ENCODE data around the gene CREB3L2.
"Not testable (repeated sequence)": the region's sequence is repeated elsewhere in the genome, so short reads cannot be mapped to it uniquely, and the experiment has no call there.

The CREB3L2 gene

DNA sequence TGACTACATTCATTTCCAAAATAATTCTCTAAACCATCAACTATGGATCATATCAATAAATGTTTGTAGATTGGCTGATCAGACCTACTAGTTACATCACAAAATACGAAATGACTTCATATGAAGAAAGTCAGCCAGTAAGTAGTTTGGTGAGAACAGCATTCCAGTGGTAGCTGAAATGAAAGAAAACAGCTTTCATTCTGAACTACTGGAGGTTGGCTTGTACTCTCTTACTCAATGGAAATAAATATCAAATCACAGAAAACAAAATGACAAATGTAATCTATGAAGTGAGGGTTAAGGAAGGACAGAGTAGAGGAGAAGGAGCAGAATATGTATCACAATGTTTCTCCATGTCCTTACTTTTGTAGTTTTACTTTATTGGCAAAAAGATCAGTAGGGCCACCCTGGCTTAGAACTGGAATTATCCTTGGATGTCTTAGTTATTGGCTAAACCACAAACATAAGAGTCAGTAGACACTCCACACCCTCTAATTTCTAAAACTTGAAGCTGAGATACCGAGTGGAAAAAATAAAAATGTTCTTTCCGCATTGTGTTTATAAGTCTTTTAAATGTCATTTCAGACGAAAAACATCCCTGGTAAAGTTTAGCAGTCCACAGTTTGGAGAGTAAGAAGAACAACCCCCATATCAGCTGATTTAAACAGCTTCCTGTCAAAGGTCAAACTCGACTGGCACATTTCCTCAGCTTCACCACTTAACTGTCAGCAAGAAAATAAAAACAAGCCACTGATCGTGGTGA lies 81.1 kb downstream of the CREB3L2 start:
- no peak overlapping the region for H3K9ac ChIP-seq (ENCODE audit: low read length in 5 of 5)
- peaks cover 4 to 12% (median 9%) of the 10 kb centered on the region in 5 donors for H3K4me1 ChIP-seq (ENCODE audit: control insufficient read depth in 5 of 5, insufficient read depth in 5 of 5, low read length in 5 of 5)
- peak overlapping the region; percentile 17 for H3K27ac ChIP-seq (ENCODE audit: low read depth, low read length)
- H3K4me3 ChIP-seq (ENCODE audit: low read depth in 1 of 5, low read length in 5 of 5), result peak overlapping the region in 1 of 5 donors; percentile 4
- H3K9me3 ChIP-seq (ENCODE audit: control insufficient read depth in 5 of 5, low read length in 5 of 5), result no peaks in the 10 kb centered on the region
- peaks cover 7 to 32% (median 11%) of the 10 kb centered on the region in 5 donors for H3K36me3 ChIP-seq (ENCODE audit: control insufficient read depth in 5 of 5, insufficient read depth in 5 of 5, low read length in 5 of 5)
- no peaks in the 10 kb centered on the region for H3K27me3 ChIP-seq (ENCODE audit: control insufficient read depth in 5 of 5, insufficient read depth in 4 of 5, low read length in 5 of 5)

GRCh38 chr7:137919987-137920386 lies 81.9 kb downstream of the CREB3L2 start:
- Histone ChIP-seq H3K4me1 (ENCODE audit: control insufficient read depth in 5 of 5, insufficient read depth in 5 of 5, low read length in 5 of 5) (peaks cover 4 to 12% (median 9%) of the 10 kb centered on the region in 5 donors), H3K36me3 (ENCODE audit: control insufficient read depth in 5 of 5, insufficient read depth in 5 of 5, low read length in 5 of 5) (peaks cover 5 to 33% (median 9%) of the 10 kb centered on the region in 5 donors), H3K27me3 (ENCODE audit: control insufficient read depth in 5 of 5, insufficient read depth in 4 of 5, low read length in 5 of 5) (no peaks in the 10 kb centered on the region), H3K9ac (ENCODE audit: low read length in 5 of 5) (no peak overlapping the region), H3K4me3 (ENCODE audit: low read depth in 1 of 5, low read length in 5 of 5) (no peak overlapping the region), H3K9me3 (ENCODE audit: control insufficient read depth in 5 of 5, low read length in 5 of 5) (no peaks in the 10 kb centered on the region), H3K27ac (ENCODE audit: low read depth, low read length) (no peak overlapping the region)

- Histone ChIP-seq H3K36me3 (ENCODE audit: control insufficient read depth in 5 of 5, insufficient read depth in 5 of 5, low read length in 5 of 5) (peaks cover 16 to 47% (median 29%) of the 10 kb centered on the region in 5 donors), H3K9me3 (ENCODE audit: control insufficient read depth in 5 of 5, low read length in 5 of 5) (no peaks in the 10 kb centered on the region), H3K4me1 (ENCODE audit: control insufficient read depth in 5 of 5, insufficient read depth in 5 of 5, low read length in 5 of 5) (peaks cover 4 to 12% (median 9%) of the 10 kb centered on the region in 5 donors), H3K27me3 (ENCODE audit: control insufficient read depth in 5 of 5, insufficient read depth in 4 of 5, low read length in 5 of 5) (no peaks in the 10 kb centered on the region), H3K27ac (ENCODE audit: low read depth, low read length) (no peak overlapping the region), H3K4me3 (ENCODE audit: low read depth in 1 of 5, low read length in 5 of 5) (no peak overlapping the region), H3K9ac (ENCODE audit: low read length in 5 of 5) (no peak overlapping the region)
Observed at GRCh38 chr7:137916980-137917645, 84.8 kb downstream of the CREB3L2 start.

DNA sequence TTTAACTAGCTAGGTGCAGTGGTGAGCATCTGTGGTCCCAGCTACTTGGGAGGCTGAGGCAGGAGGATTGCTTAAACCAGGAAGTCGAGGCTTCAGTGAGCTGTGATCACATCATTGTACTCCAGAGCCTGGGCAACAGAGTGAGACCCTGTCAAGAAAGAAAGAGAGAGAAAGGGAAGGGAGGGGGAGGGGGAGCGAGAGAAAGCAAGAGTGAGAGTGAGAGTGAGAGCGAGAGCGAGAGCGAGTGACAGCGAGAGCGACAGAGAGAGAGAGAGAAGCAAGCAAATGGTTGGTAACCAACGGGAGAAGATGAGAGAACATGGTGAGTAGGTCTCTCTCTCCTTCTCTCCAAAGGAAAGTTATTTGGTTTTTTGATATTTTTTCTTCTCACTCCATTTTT lies 85.3 kb downstream of the CREB3L2 start:
- no peaks in the 10 kb centered on the region for H3K9me3 ChIP-seq (ENCODE audit: control insufficient read depth in 5 of 5, low read length in 5 of 5)
- peaks cover 4 to 10% (median 8%) of the 10 kb centered on the region in 5 donors for H3K4me1 ChIP-seq (ENCODE audit: control insufficient read depth in 5 of 5, insufficient read depth in 5 of 5, low read length in 5 of 5)
- no peak overlapping the region for H3K27ac ChIP-seq (ENCODE audit: low read depth, low read length)
- peaks cover 16 to 53% (median 35%) of the 10 kb centered on the region in 5 donors for H3K36me3 ChIP-seq (ENCODE audit: control insufficient read depth in 5 of 5, insufficient read depth in 5 of 5, low read length in 5 of 5)
- no peak overlapping the region for H3K9ac ChIP-seq (ENCODE audit: low read length in 5 of 5)
- no peak overlapping the region for H3K4me3 ChIP-seq (ENCODE audit: low read depth in 1 of 5, low read length in 5 of 5)
- no peaks in the 10 kb centered on the region for H3K27me3 ChIP-seq (ENCODE audit: control insufficient read depth in 5 of 5, insufficient read depth in 4 of 5, low read length in 5 of 5)

- peaks cover 26 to 66% (median 45%) of the 10 kb centered on the region in 5 donors for H3K36me3 ChIP-seq (ENCODE audit: control insufficient read depth in 5 of 5, insufficient read depth in 5 of 5, low read length in 5 of 5)
- no peaks in the 10 kb centered on the region for H3K4me1 ChIP-seq (ENCODE audit: control insufficient read depth in 5 of 5, insufficient read depth in 5 of 5, low read length in 5 of 5)
- H3K9me3 ChIP-seq (ENCODE audit: control insufficient read depth in 5 of 5, low read length in 5 of 5), result no peaks in the 10 kb centered on the region
- no peaks in the 10 kb centered on the region for H3K27me3 ChIP-seq (ENCODE audit: control insufficient read depth in 5 of 5, insufficient read depth in 4 of 5, low read length in 5 of 5)
- H3K27ac ChIP-seq (ENCODE audit: low read depth, low read length), result no peak overlapping the region
- no peak overlapping the region for H3K9ac ChIP-seq (ENCODE audit: low read length in 5 of 5)
- no peak overlapping the region for H3K4me3 ChIP-seq (ENCODE audit: low read depth in 1 of 5, low read length in 5 of 5)
Observed at GRCh38 chr7:137915266-137915665, 86.6 kb downstream of the CREB3L2 start.

DNA sequence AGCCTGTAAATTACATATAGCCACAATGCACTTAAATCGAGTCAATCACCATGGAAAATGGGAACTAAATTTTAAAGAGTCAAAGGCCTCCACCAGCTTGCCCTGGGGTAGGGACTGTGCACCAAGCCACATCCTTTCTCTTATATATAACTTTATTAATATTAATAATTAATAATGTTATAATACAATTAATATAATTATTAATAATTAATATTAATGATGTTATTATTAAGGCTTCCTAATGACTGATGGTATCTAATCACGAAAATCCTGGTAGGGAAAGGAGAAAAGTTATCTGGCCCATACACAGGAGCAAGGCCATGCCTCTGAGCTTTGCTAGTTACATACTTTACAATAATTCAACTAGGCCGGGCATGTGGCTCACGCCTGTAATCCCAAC lies 87.9 kb downstream of the CREB3L2 start:
- H3K36me3 ChIP-seq (ENCODE audit: control insufficient read depth in 5 of 5, insufficient read depth in 5 of 5, low read length in 5 of 5), result peaks cover 26 to 79% (median 54%) of the 10 kb centered on the region in 5 donors
- no peak overlapping the region for H3K27ac ChIP-seq (ENCODE audit: low read depth, low read length)
- H3K9me3 ChIP-seq (ENCODE audit: control insufficient read depth in 5 of 5, low read length in 5 of 5), result no peaks in the 10 kb centered on the region
- H3K4me1 ChIP-seq (ENCODE audit: control insufficient read depth in 5 of 5, insufficient read depth in 5 of 5, low read length in 5 of 5), result peaks cover 0 to 5% (median 2%) of the 10 kb centered on the region in 5 donors
- no peaks in the 10 kb centered on the region for H3K27me3 ChIP-seq (ENCODE audit: control insufficient read depth in 5 of 5, insufficient read depth in 4 of 5, low read length in 5 of 5)
- no peak overlapping the region for H3K4me3 ChIP-seq (ENCODE audit: low read depth in 1 of 5, low read length in 5 of 5)
- no peak overlapping the region for H3K9ac ChIP-seq (ENCODE audit: low read length in 5 of 5)

DNA sequence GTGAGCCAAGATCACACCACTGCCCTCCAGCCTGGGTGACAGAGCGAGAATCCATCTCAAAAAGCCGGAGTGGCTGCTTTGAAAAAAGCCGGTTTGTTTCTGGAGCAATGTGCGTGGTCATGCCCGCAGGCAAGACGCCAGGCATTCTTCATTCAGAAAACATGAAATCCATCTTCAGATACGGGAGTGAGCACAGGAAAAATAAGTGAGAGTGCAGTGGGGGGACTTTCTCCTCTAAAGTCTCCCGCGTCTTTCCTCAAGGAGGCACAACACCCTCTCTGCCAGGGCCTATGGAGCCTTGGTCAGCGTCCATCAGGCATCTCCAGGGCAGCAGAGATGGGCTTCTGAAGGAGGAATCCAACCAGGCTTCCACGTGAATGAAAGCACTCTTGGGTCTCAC lies 92.8 kb downstream of the CREB3L2 start:
- H3K9me3 ChIP-seq (ENCODE audit: control insufficient read depth in 5 of 5, low read length in 5 of 5), result no peaks in the 10 kb centered on the region
- no peak overlapping the region for H3K4me3 ChIP-seq (ENCODE audit: low read depth in 1 of 5, low read length in 5 of 5)
- H3K27me3 ChIP-seq (ENCODE audit: control insufficient read depth in 5 of 5, insufficient read depth in 4 of 5, low read length in 5 of 5), result no peaks in the 10 kb centered on the region
- peaks cover 0 to 11% (median 4%) of the 10 kb centered on the region in 5 donors for H3K4me1 ChIP-seq (ENCODE audit: control insufficient read depth in 5 of 5, insufficient read depth in 5 of 5, low read length in 5 of 5)
- H3K36me3 ChIP-seq (ENCODE audit: control insufficient read depth in 5 of 5, insufficient read depth in 5 of 5, low read length in 5 of 5), result peaks cover 43 to 91% (median 70%) of the 10 kb centered on the region in 5 donors
- H3K27ac ChIP-seq (ENCODE audit: low read depth, low read length), result peak overlapping the region; percentile 35
- H3K9ac ChIP-seq (ENCODE audit: low read length in 5 of 5), result no peak overlapping the region

DNA sequence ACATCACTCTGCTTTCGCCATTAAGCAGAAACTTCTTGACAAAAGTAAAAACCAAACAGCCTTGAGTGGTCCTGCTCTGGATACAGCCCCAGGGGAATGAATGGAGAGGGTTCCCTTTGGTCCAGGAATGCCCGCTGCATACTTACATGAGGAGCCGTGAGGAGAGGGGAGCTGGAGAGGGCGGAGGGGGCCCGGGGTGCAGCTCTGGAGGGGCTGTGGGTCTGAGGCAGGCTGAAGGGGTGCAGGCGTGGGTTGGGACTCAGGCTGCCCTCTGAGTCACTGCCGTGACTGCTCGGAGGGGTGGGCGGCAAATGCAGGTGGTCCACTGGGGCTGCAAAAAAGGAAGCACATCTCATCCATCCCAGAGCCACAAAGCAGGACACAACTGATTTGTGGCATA lies 93.8 kb downstream of the CREB3L2 start:
- Histone ChIP-seq H3K36me3 (ENCODE audit: control insufficient read depth in 5 of 5, insufficient read depth in 5 of 5, low read length in 5 of 5) (peaks cover 43 to 92% (median 76%) of the 10 kb centered on the region in 5 donors), H3K27ac (ENCODE audit: low read depth, low read length) (no peak overlapping the region), H3K4me1 (ENCODE audit: control insufficient read depth in 5 of 5, insufficient read depth in 5 of 5, low read length in 5 of 5) (peaks cover 0 to 17% (median 10%) of the 10 kb centered on the region in 5 donors), H3K9ac (ENCODE audit: low read length in 5 of 5) (no peak overlapping the region), H3K27me3 (ENCODE audit: control insufficient read depth in 5 of 5, insufficient read depth in 4 of 5, low read length in 5 of 5) (no peaks in the 10 kb centered on the region), H3K9me3 (ENCODE audit: control insufficient read depth in 5 of 5, low read length in 5 of 5) (no peaks in the 10 kb centered on the region), H3K4me3 (ENCODE audit: low read depth in 1 of 5, low read length in 5 of 5) (no peak overlapping the region)

GRCh38 chr7:137906636-137907035 lies 95.2 kb downstream of the CREB3L2 start:
- H3K4me1 ChIP-seq (ENCODE audit: control insufficient read depth in 5 of 5, insufficient read depth in 5 of 5, low read length in 5 of 5), result peaks cover 0 to 17% (median 10%) of the 10 kb centered on the region in 5 donors

DNA sequence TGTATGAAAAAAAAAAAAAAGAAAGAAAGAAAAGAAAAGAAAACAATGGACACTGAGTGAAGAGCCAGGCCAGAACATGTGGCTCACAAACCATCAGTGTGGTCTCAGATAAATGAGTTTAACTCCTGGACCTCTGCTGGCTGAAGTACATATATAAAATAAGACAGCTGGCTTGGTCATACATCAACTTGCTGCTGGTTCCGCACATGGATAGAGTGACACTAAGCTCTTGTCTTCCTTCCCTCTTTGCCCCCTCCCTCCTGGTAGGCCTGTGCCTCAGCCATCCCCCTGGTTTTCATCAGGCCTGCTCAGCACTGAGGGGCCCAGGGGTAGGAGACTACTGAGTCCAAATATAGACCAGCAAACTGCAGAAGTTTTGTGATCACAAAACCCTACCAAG lies 97.1 kb downstream of the CREB3L2 start:
- peaks cover 25 to 90% (median 65%) of the 10 kb centered on the region in 5 donors for H3K36me3 ChIP-seq (ENCODE audit: control insufficient read depth in 5 of 5, insufficient read depth in 5 of 5, low read length in 5 of 5)
- H3K27ac ChIP-seq (ENCODE audit: low read depth, low read length), result no peak overlapping the region
- H3K9ac ChIP-seq (ENCODE audit: low read length in 5 of 5), result no peak overlapping the region

More at GRCh38 chr7:137906636-137907035, 95.2 kb downstream of the CREB3L2 start:
- H3K4me3 ChIP-seq (ENCODE audit: low read depth in 1 of 5, low read length in 5 of 5); H3K27me3 ChIP-seq (ENCODE audit: control insufficient read depth in 5 of 5, insufficient read depth in 4 of 5, low read length in 5 of 5); H3K27ac ChIP-seq (ENCODE audit: low read depth, low read length); H3K9me3 ChIP-seq (ENCODE audit: control insufficient read depth in 5 of 5, low read length in 5 of 5); H3K9ac ChIP-seq (ENCODE audit: low read length in 5 of 5): not testable (repeated sequence)
- H3K36me3 ChIP-seq (ENCODE audit: control insufficient read depth in 5 of 5, insufficient read depth in 5 of 5, low read length in 5 of 5), result peaks cover 34 to 92% (median 65%) of the 10 kb centered on the region in 5 donors

More for the DNA sequence above, 97.1 kb downstream of the CREB3L2 start:
- no peaks in the 10 kb centered on the region for H3K9me3 ChIP-seq (ENCODE audit: control insufficient read depth in 5 of 5, low read length in 5 of 5)
- no peaks in the 10 kb centered on the region for H3K27me3 ChIP-seq (ENCODE audit: control insufficient read depth in 5 of 5, insufficient read depth in 4 of 5, low read length in 5 of 5)
- peaks cover 3 to 21% (median 14%) of the 10 kb centered on the region in 5 donors for H3K4me1 ChIP-seq (ENCODE audit: control insufficient read depth in 5 of 5, insufficient read depth in 5 of 5, low read length in 5 of 5)
- H3K4me3 ChIP-seq (ENCODE audit: low read depth in 1 of 5, low read length in 5 of 5), result no peak overlapping the region
